Stimulated activated CD8-positive, alpha-beta memory T cell treated with anti-CD3 and anti-CD28 coated beads, Interleukin-4, amount 100 ng/mL, for 4 hours (primary cell): ENCODE results near the gene ALDH1A2.
"Not testable (repeated sequence)": the region's sequence is repeated elsewhere in the genome, so short reads cannot be mapped to it uniquely, and the experiment has no call there.

Source experiments
- DNase-seq, 2 donors: peaks; one replicate each; pipeline ENCODE4 v3.0.0-alpha.2; 2020; ENCODE audit warnings: low read depth in 2 of 2, low spot score in 1 of 2

ALDH1A2 gene

GRCh38 chr15:58069008-58069407, 3.5 kb upstream of the ALDH1A2 start:
- no peak for DNase-seq

- no peak for DNase-seq
Measured at GRCh38 chr15:58066042-58066867, 744 bp upstream of the ALDH1A2 start.

- no peak for DNase-seq
Measured at GRCh38 chr15:58064980-58065444, 499 bp downstream of the ALDH1A2 start.

GRCh38 chr15:58064082-58064979, 1.2 kb downstream of the ALDH1A2 start:
- DNase-seq: no peak

GRCh38 chr15:58063614-58064013, 1.9 kb downstream of the ALDH1A2 start:
- no peak for DNase-seq

- DNase-seq: no peak
Measured at GRCh38 chr15:58062983-58063382, 2.5 kb downstream of the ALDH1A2 start.

- DNase-seq: no peak
Measured at GRCh38 chr15:58062175-58062574, 3.3 kb downstream of the ALDH1A2 start.

- no peak for DNase-seq
Measured at GRCh38 chr15:58060575-58060974, 4.9 kb downstream of the ALDH1A2 start.

GRCh38 chr15:58058729-58059128, 6.8 kb downstream of the ALDH1A2 start:
- no peak for DNase-seq

GRCh38 chr15:58058073-58058472, 7.4 kb downstream of the ALDH1A2 start:
- DNase-seq: no peak

GRCh38 chr15:58057559-58057958, 8.0 kb downstream of the ALDH1A2 start:
- no peak for DNase-seq

- no peak for DNase-seq
Measured at GRCh38 chr15:58056015-58056414, 9.5 kb downstream of the ALDH1A2 start.

- no peak for DNase-seq
Measured at GRCh38 chr15:58053315-58054153, 12.0 kb downstream of the ALDH1A2 start.

- DNase-seq: no peak
Measured at GRCh38 chr15:58052334-58052733, 13.2 kb downstream of the ALDH1A2 start.

- DNase-seq: no peak
Measured at GRCh38 chr15:58049520-58050227, 15.8 kb downstream of the ALDH1A2 start.

GRCh38 chr15:58048261-58048660, 17.2 kb downstream of the ALDH1A2 start:
- DNase-seq: no peak

GRCh38 chr15:58047149-58047548, 18.4 kb downstream of the ALDH1A2 start:
- DNase-seq: no peak

- DNase-seq: no peak
Measured at GRCh38 chr15:58046467-58046866, 19.0 kb downstream of the ALDH1A2 start.

- DNase-seq: not testable (repeated sequence)
Measured at GRCh38 chr15:58045376-58045775, 20.1 kb downstream of the ALDH1A2 start.

- no peak for DNase-seq
Measured at GRCh38 chr15:58044551-58044950, 21.0 kb downstream of the ALDH1A2 start.
